IPS-20b (cell line): ENCODE data around the gene FLII.
A peak's percentile ranks its signal among the peaks of the same experiment; 100 is the strongest.
"Not testable (repeated sequence)": the region's sequence is repeated elsewhere in the genome, so short reads cannot be mapped to it uniquely, and the experiment has no call there.

Experiments used
- H3K27ac ChIP-seq: one replicate; pipeline ENCODE4 v1.5.1; 2013; ENCODE audit warnings: low read length
- H3K27me3 ChIP-seq: 2 replicates; pipeline ENCODE4 v1.6.1; 2013; ENCODE audit warnings: mild to moderate bottlenecking, low read length, inconsistent platforms; ENCODE audit not compliant: insufficient read depth
- H3K36me3 ChIP-seq: 2 replicates; pipeline ENCODE4 v1.6.1; 2013; ENCODE audit warnings: low read depth, mild to moderate bottlenecking, inconsistent platforms, low read length, moderate library complexity; ENCODE audit not compliant: insufficient read depth
- H3K4me1 ChIP-seq: 2 replicates; pipeline ENCODE4 v1.6.1; 2013; ENCODE audit warnings: mild to moderate bottlenecking, control low read depth, inconsistent platforms, low read length, moderate library complexity; ENCODE audit not compliant: insufficient read depth
- H3K4me3 ChIP-seq: 2 replicates; pipeline ENCODE4 v1.5.1; 2013; ENCODE audit warnings: mild to moderate bottlenecking, low read length, inconsistent platforms
- H3K9ac ChIP-seq: 2 replicates; pipeline ENCODE4 v1.6.1; 2013; ENCODE audit warnings: low read depth, mild to moderate bottlenecking, inconsistent platforms, low read length, moderate library complexity
- H3K9me3 ChIP-seq: 2 replicates; pipeline ENCODE4 v1.6.1; 2013; ENCODE audit warnings: mild to moderate bottlenecking, low read depth, low read length, inconsistent platforms; ENCODE audit not compliant: insufficient read depth

FLII gene

DNA sequence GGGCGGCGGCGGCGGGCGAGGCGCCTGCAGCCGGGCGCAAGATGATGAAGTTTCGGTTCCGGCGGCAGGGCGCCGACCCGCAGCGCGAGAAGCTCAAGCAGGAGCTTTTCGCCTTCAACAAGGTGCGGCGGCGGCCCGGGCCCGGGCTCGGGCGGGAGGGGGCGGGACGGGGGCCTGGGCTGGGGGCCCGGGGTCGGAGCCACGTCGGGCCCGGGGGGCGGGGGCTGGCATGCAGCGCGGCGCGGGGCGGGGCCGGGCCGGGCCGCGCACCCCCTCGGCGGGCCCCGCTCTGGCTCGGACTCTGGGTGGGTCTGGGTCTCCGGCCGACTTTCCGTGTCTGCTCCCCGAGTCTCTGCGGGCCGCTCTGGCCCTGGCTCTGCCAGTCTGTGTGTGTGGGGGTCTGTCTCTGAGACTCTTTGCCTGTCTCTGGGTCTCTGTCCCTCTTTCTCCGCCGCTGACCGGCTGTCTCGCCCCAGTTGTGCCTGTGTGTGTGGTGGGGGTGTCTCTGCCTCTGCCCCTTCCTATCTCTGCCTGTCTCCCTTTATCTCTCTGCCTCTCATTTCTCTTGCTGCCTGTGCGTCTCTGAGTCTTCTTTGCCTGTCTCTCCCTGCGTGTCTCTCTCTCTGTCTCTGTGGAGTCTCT lies 32.8 kb downstream of the FLII start:
- Histone ChIP-seq H3K9me3 (no peaks in the 10 kb centered on the region), H3K36me3 (no peaks in the 10 kb centered on the region), H3K9ac (peak overlapping the region; percentile 92), H3K4me3 (peak overlapping the region; percentile 94), H3K27ac (no peak overlapping the region), H3K4me1 (peaks cover 5% of the 10 kb centered on the region; the same call in 1 of the 2 replicates), H3K27me3 (no peaks in the 10 kb centered on the region)

DNA sequence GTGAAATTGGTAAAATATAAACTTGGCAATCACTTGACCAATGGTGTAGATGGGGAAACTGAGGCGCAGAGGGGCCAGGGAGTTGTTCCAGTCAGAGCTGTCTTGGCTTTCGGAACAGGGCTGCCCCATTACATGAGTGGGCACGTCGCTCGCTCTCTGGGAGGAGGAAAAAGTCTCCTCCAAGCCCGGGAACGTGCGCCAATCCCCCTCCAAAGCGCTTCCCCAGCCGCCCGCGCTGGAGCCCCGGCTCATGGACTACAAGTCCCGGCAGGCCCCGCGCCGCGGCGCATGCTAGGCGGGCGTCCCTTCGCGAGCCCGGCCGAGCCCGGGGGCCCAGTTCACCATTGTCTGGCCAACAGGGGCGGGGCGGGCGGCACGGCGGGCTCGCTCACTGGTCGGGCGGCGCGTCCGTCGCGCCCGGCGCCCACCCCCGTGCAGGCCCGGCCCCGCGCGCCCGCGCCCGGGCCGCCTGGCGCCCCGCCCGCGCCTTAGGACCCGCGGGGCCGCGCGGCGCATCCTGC lies 33.4 kb downstream of the FLII start, which contains the start of gene LLGL1:
LLGL1 (plus strand) TSS at position 515 of the 521 bp plus-strand sequence. CDS start 48 bp downstream, outside the sequence.
- Histone ChIP-seq H3K9ac (peak within 1 kb of the TSS; percentile 92), H3K9me3 (no peaks in the 10 kb centered on the region), H3K4me1 (peaks cover 5% of the 10 kb centered on the region; the same call in 1 of the 2 replicates), H3K4me3 (peak within 1 kb of the TSS; percentile 94), H3K36me3 (no peaks in the 10 kb centered on the region), H3K27me3 (no peaks in the 10 kb centered on the region), H3K27ac (peak within 1 kb of the TSS; percentile 75)

DNA sequence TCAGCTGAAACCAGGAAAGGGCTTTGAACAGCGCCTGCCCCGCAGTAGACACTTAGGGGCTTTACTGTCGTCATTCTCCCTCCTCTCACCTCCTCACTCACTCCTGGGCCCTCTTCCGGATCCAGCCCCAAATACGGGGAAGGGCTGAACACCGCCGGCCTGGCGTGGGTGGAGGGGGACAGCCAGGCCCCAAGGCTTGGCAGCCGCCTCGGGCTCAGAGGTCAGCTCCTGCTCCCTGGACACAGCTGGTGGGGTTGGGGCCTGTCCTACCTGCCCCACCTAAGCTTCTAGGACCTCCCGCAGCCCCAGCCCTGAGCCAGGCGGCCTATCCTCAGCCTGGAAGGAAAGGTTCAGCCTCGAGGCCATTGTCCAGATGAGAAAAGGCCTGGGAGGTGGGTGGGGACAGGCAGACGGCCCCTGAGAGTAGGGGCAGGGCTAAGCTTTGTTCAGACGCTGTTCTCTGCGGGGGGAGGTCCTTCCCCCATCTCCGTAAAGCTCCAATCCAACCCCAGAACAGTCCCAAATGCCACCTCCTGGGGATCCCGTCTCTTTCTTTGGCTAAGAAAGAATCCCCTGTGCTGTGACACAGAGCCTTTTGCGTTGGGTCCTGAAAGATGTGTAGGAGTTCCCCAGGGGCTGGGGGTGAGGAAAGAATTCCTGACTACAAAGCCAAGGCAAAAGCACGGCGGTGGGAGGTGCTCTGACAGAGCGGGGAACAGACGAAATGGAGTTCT lies 34.0 kb downstream of the FLII start:
- Histone ChIP-seq H3K4me3 (peak overlapping the region; percentile 71), H3K27me3 (no peaks in the 10 kb centered on the region)

DNA sequence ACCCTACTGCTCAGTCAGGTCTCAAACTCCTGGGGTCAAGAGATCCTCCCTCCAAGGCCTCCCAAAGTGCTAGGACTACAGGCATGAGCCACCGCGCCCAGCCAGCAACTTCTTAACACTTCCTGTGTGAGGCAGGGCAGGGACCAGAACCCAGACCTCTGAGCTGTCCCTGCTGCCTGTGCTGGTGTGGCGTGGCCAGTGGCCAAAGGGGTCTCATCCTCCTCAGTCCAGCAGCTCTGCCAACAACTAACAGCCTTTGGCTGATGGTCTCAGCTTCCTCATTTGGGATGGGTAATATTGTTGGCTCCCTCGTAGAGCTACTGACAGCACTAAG lies 34.5 kb downstream of the FLII start:
- peaks cover 5% of the 10 kb centered on the region; the same call in 1 of the 2 replicates for H3K4me1 ChIP-seq
- peak overlapping the region; percentile 86; the same call in 1 of the 2 replicates for H3K9ac ChIP-seq
- peak overlapping the region; percentile 71; the same call in 1 of the 2 replicates for H3K4me3 ChIP-seq
- H3K36me3 ChIP-seq = no peaks in the 10 kb centered on the region
- no peaks in the 10 kb centered on the region for H3K27me3 ChIP-seq
- peak overlapping the region; percentile 75 for H3K27ac ChIP-seq
- H3K9me3 ChIP-seq = no peaks in the 10 kb centered on the region

More for the DNA sequence above, 34.0 kb downstream of the FLII start:
- H3K9me3 ChIP-seq = no peaks in the 10 kb centered on the region
- peaks cover 5% of the 10 kb centered on the region; the same call in 1 of the 2 replicates for H3K4me1 ChIP-seq
- no peaks in the 10 kb centered on the region for H3K36me3 ChIP-seq
- H3K27ac ChIP-seq = peak overlapping the region; percentile 75
- peak overlapping the region; percentile 86 for H3K9ac ChIP-seq

DNA sequence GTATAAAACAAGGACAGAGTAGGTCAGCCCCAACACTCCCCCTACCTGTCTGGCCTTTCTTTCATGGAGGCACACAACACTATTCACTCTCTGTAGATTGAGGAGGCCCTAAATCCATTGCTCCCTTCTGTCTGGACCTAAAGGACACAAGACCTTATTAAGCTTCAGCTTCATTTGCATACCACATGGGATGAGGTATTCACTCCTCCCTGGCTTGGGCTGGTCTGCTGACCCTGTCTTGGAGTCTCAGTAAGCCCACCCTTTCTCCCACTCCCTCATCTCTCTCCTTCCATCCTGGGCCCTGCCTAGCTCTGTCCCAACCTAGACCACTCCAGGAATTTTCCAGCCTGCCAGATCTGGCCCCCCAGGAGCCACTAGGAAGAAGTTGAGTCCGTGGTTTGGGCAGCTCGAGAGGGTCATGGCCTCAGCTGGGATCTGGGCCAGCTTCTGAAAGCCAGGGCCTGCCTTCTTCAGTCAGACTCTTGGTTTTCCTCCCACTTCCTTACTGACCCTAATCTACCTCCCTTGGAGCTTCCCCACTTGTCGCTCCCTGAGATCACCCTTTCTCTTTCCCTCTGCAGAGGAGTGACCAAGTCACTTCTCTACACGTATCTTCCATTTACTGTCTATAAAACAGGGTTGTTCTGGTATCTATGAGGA lies 39.7 kb downstream of the FLII start:
- no peaks in the 10 kb centered on the region for H3K27me3 ChIP-seq
- H3K27ac ChIP-seq = no peak overlapping the region
- no peaks in the 10 kb centered on the region for H3K36me3 ChIP-seq
- no peak overlapping the region for H3K4me3 ChIP-seq
- no peaks in the 10 kb centered on the region for H3K9me3 ChIP-seq
- no peak overlapping the region for H3K9ac ChIP-seq
- peaks cover under 1% of the 10 kb centered on the region; the same call in 1 of the 2 replicates for H3K4me1 ChIP-seq

DNA sequence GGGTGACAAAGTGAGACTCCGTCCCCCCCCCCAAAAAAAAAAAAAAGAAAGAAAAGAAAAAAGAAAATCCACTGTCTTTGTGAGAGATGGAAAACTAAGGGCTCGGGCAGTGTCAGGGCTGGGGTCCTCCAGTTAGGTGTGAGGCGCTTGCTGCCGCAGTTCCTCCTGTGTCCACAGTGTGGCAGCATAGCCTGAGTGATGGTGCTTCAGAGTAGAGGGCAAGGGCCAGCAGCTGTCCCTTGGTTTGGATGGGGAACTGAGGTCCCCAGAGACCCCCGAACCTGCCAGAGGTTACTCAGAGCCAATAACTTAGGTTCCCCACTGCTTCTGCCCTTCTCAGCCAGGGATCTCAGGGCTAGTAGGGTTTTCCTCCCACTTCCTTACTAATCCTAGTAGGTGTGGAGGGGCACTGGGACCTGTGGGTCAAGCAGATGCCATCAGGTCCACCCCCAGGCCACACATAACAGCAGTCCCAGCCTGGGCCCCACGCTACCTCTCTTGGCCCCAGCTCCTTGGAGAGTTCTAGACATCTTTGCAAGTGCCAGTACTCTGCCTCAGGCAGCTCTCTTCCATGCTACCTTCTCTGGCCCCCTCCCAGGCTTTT lies 41.0 kb downstream of the FLII start:
- Histone ChIP-seq H3K36me3 (no peaks in the 10 kb centered on the region), H3K27ac (no peak overlapping the region), H3K9ac (no peak overlapping the region), H3K27me3 (no peaks in the 10 kb centered on the region), H3K4me3 (no peak overlapping the region), H3K4me1 (no peaks in the 10 kb centered on the region), H3K9me3 (no peaks in the 10 kb centered on the region)

DNA sequence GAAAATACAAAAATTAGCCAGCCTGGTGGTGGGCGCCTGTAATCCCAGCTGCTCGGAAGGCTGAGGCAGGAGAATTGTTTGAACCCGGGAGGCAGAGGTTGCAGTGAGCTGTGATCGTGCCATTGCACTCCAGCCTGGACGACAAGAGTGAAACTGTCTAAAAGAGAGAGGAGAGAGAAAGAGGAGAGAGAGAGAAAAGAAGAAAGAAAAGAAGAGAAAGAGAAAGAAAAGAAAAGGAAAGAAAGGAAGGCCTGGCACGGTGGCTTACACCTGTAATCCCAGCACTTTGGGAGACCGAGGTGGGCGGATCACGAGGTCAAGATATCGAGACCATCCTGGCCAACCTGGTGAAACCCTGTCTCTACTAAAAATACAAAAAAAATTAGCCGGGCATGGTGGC lies 41.6 kb downstream of the FLII start:
- H3K27me3 ChIP-seq, H3K9ac ChIP-seq, H3K4me3 ChIP-seq, H3K36me3 ChIP-seq, H3K27ac ChIP-seq, H3K9me3 ChIP-seq, H3K4me1 ChIP-seq: not testable (repeated sequence)

DNA sequence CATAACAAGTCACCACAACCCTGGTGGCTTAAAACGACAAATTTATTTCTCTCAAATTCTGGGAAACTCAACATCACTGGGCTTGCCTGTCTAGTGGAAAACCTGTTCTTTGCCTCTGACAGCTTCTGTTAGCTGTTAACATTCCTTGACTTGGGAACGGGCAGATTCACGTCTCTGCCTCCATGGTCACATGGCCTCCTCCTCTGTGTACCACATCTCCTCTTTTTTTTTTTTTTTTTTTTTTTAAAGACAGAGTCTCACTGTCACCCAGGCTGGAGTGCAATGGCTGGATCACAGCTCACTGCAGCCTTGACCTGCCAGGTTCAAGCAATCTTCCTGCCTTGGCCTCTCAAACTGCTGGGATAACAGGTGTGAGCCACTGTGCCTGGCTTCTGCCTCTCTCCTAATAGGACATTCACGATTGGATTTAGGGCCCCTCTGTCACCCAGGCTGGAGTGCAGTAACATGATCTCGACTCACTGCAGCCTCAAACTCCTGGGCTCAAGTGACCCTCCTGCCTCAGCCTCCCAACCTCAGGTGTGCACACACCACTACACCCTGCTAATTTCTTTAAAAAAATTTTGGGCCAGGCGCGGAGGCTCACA lies 44.8 kb downstream of the FLII start:
- Histone ChIP-seq H3K4me3 (no peak overlapping the region), H3K36me3 (peaks cover 20% of the 10 kb centered on the region), H3K9me3 (no peaks in the 10 kb centered on the region), H3K27ac (no peak overlapping the region), H3K9ac (no peak overlapping the region), H3K4me1 (no peaks in the 10 kb centered on the region), H3K27me3 (no peaks in the 10 kb centered on the region)

DNA sequence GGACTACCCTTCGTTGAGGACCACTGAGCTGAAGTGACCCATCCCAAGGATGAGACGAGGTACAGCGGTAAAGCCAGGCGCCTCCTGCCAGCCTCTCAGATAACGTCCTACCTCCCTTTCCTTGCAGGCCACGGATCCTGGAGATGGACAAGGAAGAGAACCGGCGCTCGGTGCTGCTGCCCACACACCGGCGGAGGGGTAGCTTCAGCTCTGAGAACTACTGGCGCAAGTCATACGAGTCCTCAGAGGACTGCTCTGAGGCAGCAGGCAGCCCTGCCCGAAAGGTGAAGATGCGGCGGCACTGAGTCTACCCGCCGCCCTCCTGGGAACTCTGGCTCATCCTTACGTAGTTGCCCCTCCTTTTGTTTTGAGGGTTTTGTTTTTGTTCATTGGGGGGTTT lies 50.4 kb downstream of the FLII start:
- H3K9me3 ChIP-seq = no peaks in the 10 kb centered on the region
- no peak overlapping the region for H3K9ac ChIP-seq
- H3K4me1 ChIP-seq = peaks cover 1% of the 10 kb centered on the region
- H3K4me3 ChIP-seq = no peak overlapping the region
- H3K27ac ChIP-seq = no peak overlapping the region
- peaks cover 64% of the 10 kb centered on the region for H3K36me3 ChIP-seq
- H3K27me3 ChIP-seq = no peaks in the 10 kb centered on the region

DNA sequence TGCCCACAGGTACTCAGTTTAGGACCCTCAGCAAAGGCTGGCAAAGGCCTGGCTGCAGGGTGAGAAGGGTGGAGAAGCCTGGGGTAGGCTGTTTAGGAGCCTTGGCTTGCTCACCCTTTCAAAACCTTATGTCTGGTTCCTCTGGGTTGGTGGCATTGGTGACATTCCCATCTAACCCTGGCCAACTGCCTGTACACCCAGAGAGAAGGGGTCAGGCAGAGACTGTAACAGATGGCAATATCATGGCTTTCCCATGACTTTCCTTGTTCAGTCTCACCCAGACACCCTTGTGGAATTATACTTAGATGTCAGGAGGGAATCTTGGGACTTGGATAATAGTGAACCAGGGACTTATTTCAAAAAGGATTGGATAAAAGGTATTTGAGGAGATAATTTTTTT lies 51.6 kb downstream of the FLII start:
- Histone ChIP-seq H3K4me3 (no peak overlapping the region), H3K4me1 (peaks cover 3% of the 10 kb centered on the region), H3K9me3 (no peaks in the 10 kb centered on the region), H3K9ac (no peak overlapping the region), H3K27me3 (no peaks in the 10 kb centered on the region), H3K27ac (no peak overlapping the region), H3K36me3 (peaks cover 64% of the 10 kb centered on the region)

DNA sequence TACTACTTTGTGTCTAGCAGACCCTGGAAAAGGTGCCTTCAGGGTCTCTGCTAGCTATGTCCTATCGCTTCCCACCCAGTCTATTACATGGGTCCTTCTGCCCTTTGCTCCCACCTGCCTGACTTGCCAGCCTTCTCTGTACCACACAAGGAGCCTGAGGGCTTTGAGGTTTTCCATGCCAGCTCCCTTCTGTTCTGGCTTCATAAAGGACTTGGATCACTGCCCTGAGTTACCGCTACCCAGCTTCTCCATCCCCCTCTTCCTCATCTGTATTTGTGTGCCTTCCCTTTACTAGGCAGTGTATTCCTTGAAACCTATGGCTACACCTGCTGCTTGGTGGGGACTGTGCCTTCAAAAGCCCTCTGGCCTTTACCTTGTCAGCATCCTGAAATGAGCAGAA lies 52.7 kb downstream of the FLII start:
- H3K4me1 ChIP-seq = peaks cover 3% of the 10 kb centered on the region
- no peak overlapping the region for H3K4me3 ChIP-seq
- no peaks in the 10 kb centered on the region for H3K9me3 ChIP-seq
- no peaks in the 10 kb centered on the region for H3K27me3 ChIP-seq
- peaks cover 64% of the 10 kb centered on the region for H3K36me3 ChIP-seq
- no peak overlapping the region for H3K9ac ChIP-seq
- H3K27ac ChIP-seq = no peak overlapping the region
